K562 (cell line): Measurements from ENCODE around the gene MYLK4. TPM values are rescaled to one million over a fixed set of nuclear protein-coding genes. Genes with fewer than 3 reads are reported as not detected.

ENCODE experiments used
- ARNT ChIP-seq, 2 experiments: fragments of 450-650 bp; IDR thresholded peaks; 2 replicates each; pipeline ENCODE4 v1.6.1; 2016; ENCODE audit warnings: mild to moderate bottlenecking in 1 of 2
- BRF1 ChIP-seq: IDR thresholded peaks from 3 replicates; pipeline ENCODE4 v1.6.1; 2011; ENCODE audit warnings: borderline replicate concordance, mild to moderate bottlenecking; ENCODE audit not compliant: insufficient read length; ENCODE audit errors: extremely low read depth
- CTBP1 ChIP-seq: fragments of 450-650 bp; IDR thresholded peaks from 2 replicates; pipeline ENCODE4 v1.6.1; 2016; ENCODE audit warnings: borderline replicate concordance
- CXXC5 ChIP-seq: fragments of 250-450 bp; sonication (Bioruptor Pico); IDR thresholded peaks from 2 replicates; pipeline ENCODE4 v1.8.0; 2022; ENCODE audit warnings: inconsistent platforms, mild to moderate bottlenecking, moderate library complexity
- ELK1 ChIP-seq: sonication (generic); formaldehyde crosslinking; IDR thresholded peaks from 2 replicates; pipeline ENCODE4 v1.8.1; 2022; ENCODE audit warnings: missing genetic modification reagents
- ELK3 ChIP-seq: fragments of 450-650 bp; formaldehyde crosslinking; IDR thresholded peaks from 2 replicates; pipeline ENCODE4 v1.4.0; 2020; ENCODE audit warnings: mild to moderate bottlenecking
- GMEB1 ChIP-seq: fragments of 250-450 bp; sonication (Bioruptor Pico); IDR thresholded peaks from 2 replicates; pipeline ENCODE4 v1.4.0; 2020; ENCODE audit warnings: mild to moderate bottlenecking
- HNRNPH1 ChIP-seq: fragments of 200-400 bp; formaldehyde crosslinking; optimal IDR thresholded peaks from 2 replicates; pipeline ENCODE3; 2017; ENCODE audit warnings: low read depth, mild to moderate bottlenecking, low read length, moderate library complexity
- KAT2B ChIP-seq: IDR thresholded peaks from one replicate; pipeline ENCODE4 v1.6.1; 2012; ENCODE audit warnings: low read depth, mild to moderate bottlenecking, control low read depth, inconsistent platforms, low read length, moderate library complexity
- NUFIP1 ChIP-seq: fragments of 450-650 bp; IDR thresholded peaks from 2 replicates; pipeline ENCODE4 v1.6.1; 2018; ENCODE audit not compliant: partially characterized antibody
- POU5F1 ChIP-seq: fragments of 150-350 bp; IDR thresholded peaks from 2 replicates; pipeline ENCODE4 v1.6.1; 2014; ENCODE audit warnings: borderline replicate concordance, low read length, low read depth, mild to moderate bottlenecking; ENCODE audit not compliant: partially characterized antibody
- RB1 ChIP-seq: fragments of 450-650 bp; IDR thresholded peaks from 2 replicates; pipeline ENCODE4 v1.6.1; 2017; ENCODE audit warnings: low read depth, mild to moderate bottlenecking
- RBFOX2 ChIP-seq: fragments of 200-400 bp; formaldehyde crosslinking; IDR thresholded peaks from 2 replicates; pipeline ENCODE4 v1.6.1; 2017; ENCODE audit warnings: low read depth, mild to moderate bottlenecking, low read length, moderate library complexity
- RBM22 ChIP-seq: fragments of 200-400 bp; formaldehyde crosslinking; IDR thresholded peaks from 2 replicates; pipeline ENCODE4 v1.6.1; 2018; ENCODE audit warnings: low read length, low read depth; ENCODE audit not compliant: poor library complexity, severe bottlenecking
- SETDB1 ChIP-seq: IDR thresholded peaks from one replicate; pipeline ENCODE4 v1.6.1; 2012; ENCODE audit warnings: low read length, control low read depth, inconsistent platforms
- TBL1XR1 ChIP-seq, 2 experiments: IDR thresholded peaks; 2 replicates each; pipeline ENCODE4 v1.6.1; 2012; ENCODE audit warnings: improper control_type of control experiment in 2 of 2, low read length in 2 of 2, mild to moderate bottlenecking in 1 of 2
- ZHX1 ChIP-seq: fragments of 150-350 bp; conservative IDR thresholded peaks from 2 replicates; pipeline ENCODE4 v1.6.1; 2014; ENCODE audit warnings: low read length
- ZKSCAN1 ChIP-seq: fragments of 150-350 bp; IDR thresholded peaks from 2 replicates; pipeline ENCODE4 v1.6.1; 2016; ENCODE audit warnings: low read depth, low read length
- ZNF253 ChIP-seq: fragments of 250-450 bp; sonication (Bioruptor Pico); conservative IDR thresholded peaks from 2 replicates; pipeline ENCODE4 v1.6.1; 2021; ENCODE audit warnings: mild to moderate bottlenecking
- ZNF398 ChIP-seq: fragments of 250-450 bp; sonication (Bioruptor Pico); IDR thresholded peaks from 2 replicates; pipeline ENCODE4 v1.8.0; 2021; ENCODE audit warnings: moderate library complexity, mild to moderate bottlenecking, inconsistent platforms
- ZNF408 ChIP-seq: fragments of 250-450 bp; sonication (Bioruptor Pico); IDR thresholded peaks from 2 replicates; pipeline ENCODE4 v1.4.0; 2020; ENCODE audit warnings: low read depth, mild to moderate bottlenecking, moderate library complexity
- polyA plus RNA-seq, 8 experiments: library from polyadenylated mRNA; depleted of rRNA in 4 of 8; stranded (reverse) in 5 of 8; unstranded in 3 of 8; fragments of >200 nt; fragmentation: Nextera tagmentation in 2 of 8; fragmentation: Illumina TruSeq in 1 of 8; extraction: Ambion mirVana in 2 of 8; extraction: Trizol in 1 of 8; gene quantifications; 2 replicates each; pipeline versions ENCODE4 v1.2.1 to v1.2.3, GENCODE V29; 2011 to 2014; ENCODE audit warnings: inconsistent platforms in 1 of 8, missing spikeins in 1 of 8
- total RNA-seq, 7 experiments: library from RNA; depleted of rRNA in 6 of 7; stranded (reverse); fragments of >200 nt in 6 of 7; fragmentation: Illumina TruSeq in 2 of 7; extraction: Trizol in 2 of 7; gene quantifications; 2 replicates each; pipeline versions ENCODE4 v1.2.1 to v1.2.3, GENCODE V29; 2011 to 2021; ENCODE audit warnings: low replicate concordance in 1 of 7

The MYLK4 gene
- total and polyA plus RNA-seq, 9 of the 15 experiments (the other 6 are each of a cell fraction or from before 2014, with no cell fraction given): 0.01 to 0.15 (median 0.06) TPM

GRCh38 chr6:2684103-2684749, 66.5 kb downstream of the MYLK4 start (continued):
- TF ChIP-seq ZKSCAN1 (no peak), RBFOX2 (no peak), RB1 (no peak), RBM22 (no peak), HNRNPH1 (no peak), ZHX1 (no peak), SETDB1 (no peak), TBL1XR1 (IDR thresholded peaks at IDR 0.05; ENCODE audit: low read length in 2 of 2) (no peak), ZNF253 (CRISPR knock-in tag) (no peak), ZNF398 (CRISPR knock-in tag) (no peak), ZNF408 (CRISPR knock-in tag) (no peak), CXXC5 (CRISPR knock-in tag) (peak; percentile 44), CTBP1 (peak; percentile 50; the same call in 1 of the 2 replicates), ARNT (IDR thresholded peaks at IDR 0.05) (no peak), ELK1 (CRISPR knock-in tag) (no peak), GMEB1 (CRISPR knock-in tag) (no peak), NUFIP1 (no peak), BRF1 (no peak), ELK3 (CRISPR knock-in tag) (no peak), POU5F1 (no peak), KAT2B (no peak)
